ENCODE measurements around the gene ENO4. TPM values are rescaled to one million over a fixed set of nuclear protein-coding genes. Genes with fewer than 3 reads are reported as not detected.

The ENO4 gene
- total and polyA plus RNA-seq, 9 of the 15 experiments (the other 6 are each of a cell fraction or from before 2014, with no cell fraction given) = 0.07 TPM; not detected in 8

DNA sequence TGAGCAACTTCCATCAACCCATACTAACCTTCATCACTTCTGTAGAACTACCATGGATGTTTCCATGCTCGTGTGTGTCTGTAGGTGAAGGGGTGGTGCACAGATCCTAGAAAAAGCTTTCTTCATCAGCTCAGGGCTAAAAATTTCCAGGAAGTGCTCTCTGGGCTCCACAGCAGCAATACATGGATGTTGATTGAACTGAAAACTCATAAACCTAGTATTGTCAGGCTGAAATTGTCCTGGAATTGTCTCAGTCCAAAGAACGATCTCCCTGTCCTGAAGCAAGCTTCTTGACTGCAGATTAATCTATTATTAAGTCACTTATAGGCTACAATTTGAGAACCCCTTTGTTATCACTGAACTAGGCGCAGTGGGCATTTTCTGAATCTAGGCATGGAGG, 39.8 kb downstream of the ENO4 start (continued):
- no peak for TF ChIP-seq DACH1 (IDR thresholded peaks at IDR 0.05; ENCODE audit: partially characterized antibody)
- no peak for TF ChIP-seq ZNF740 (CRISPR knock-in tag; IDR thresholded peaks at IDR 0.05)
- TF ChIP-seq ZNF740 (tag; IDR thresholded peaks at IDR 0.05) = no peak
- no peak for TF ChIP-seq ZNF212 (CRISPR knock-in tag; IDR thresholded peaks at IDR 0.05)
- TF ChIP-seq ZNF384 (IDR thresholded peaks at IDR 0.05; ENCODE audit: low read depth, low read length) = no peak
- no peak for TF ChIP-seq YBX1 (IDR thresholded peaks at IDR 0.05)

DNA sequence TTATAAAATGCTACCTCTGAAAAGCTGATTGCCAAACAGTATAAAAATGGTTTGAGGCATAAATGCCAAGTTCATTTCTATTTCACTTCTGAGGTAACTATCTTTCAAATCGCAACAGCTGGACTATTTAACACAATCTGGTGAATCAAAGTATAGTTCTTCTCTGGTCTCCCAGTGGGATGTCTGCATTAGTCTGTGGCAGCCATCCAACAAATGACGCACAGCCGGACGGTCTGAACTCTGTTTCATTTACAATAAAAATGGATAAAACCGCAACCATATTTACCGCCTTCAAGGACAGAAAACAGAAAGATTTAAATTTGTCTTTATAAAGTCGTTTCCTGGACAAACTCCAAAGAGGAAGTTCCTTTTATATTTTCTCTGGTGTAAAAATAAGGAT, 41.9 kb downstream of the ENO4 start:
- Histone ChIP-seq H3K27me3 (ENCODE audit: control insufficient read depth in 2 of 2, insufficient read depth in 2 of 2, low read length in 2 of 2) (no peaks in the 10 kb centered on the region), H3K79me2 (ENCODE audit: control insufficient read depth, insufficient read depth, low read length) (no peaks in the 10 kb centered on the region), H2AFZ (ENCODE audit: low read depth, low read length) (no peak overlapping the region), H3K4me3 (no peak overlapping the region), H3K9me1 (ENCODE audit: control insufficient read depth, insufficient read depth, low read length) (no peaks in the 10 kb centered on the region), H3K4me2 (ENCODE audit: insufficient read depth, low read length) (no peak overlapping the region), H3K9me3 (replicated peaks; ENCODE audit: control insufficient read depth, insufficient read depth, low read depth, low read length) (no peaks in the 10 kb centered on the region), H3K27ac (ENCODE audit: extremely low read depth, low read depth, low read length) (no peak overlapping the region), H4K20me1 (replicated peaks; ENCODE audit: control insufficient read depth, insufficient read depth, low read length) (no peaks in the 10 kb centered on the region), H3K4me1 (replicated peaks in 1 of 2; ENCODE audit: control insufficient read depth in 2 of 2, insufficient read depth in 2 of 2, low read length in 2 of 2) (no peaks in the 10 kb centered on the region), H3K9ac (ENCODE audit: insufficient read depth in 1 of 2, low read depth in 2 of 2, low read length in 2 of 2) (no peak overlapping the region), H3K36me3 (ENCODE audit: control insufficient read depth, insufficient read depth, low read length) (peaks cover 25% of the 10 kb centered on the region; the same call in 2 of the 3 replicates)
- 91% methylated on average over 7 of the region's 7 CpGs for WGBS (ENCODE audit: insufficient coverage, low coverage, missing lambda C conversion rate)
- intact Hi-C loops (cut with micrococcal nuclease) = no loop called here
- CTCF ChIA-PET (ENCODE audit: low intra/inter-chr PET ratio) = no interaction called here
- BruUV-seq (replicated peaks) = no TSS peak
- TF ChIP-seq YY1 (IDR thresholded peaks at IDR 0.05; ENCODE audit: borderline replicate concordance in 1 of 3, control insufficient read depth in 1 of 3, extremely low read depth in 1 of 3, insufficient read depth in 3 of 3, insufficient read length in 1 of 3, insufficient replicate concordance in 2 of 3, low read depth in 1 of 3, low read length in 2 of 3) (no peak), FOXJ2 (tag; IDR thresholded peaks at IDR 0.05) (no peak), TAF15 (IDR thresholded peaks at IDR 0.05; ENCODE audit: low read depth, low read length) (no peak), HSF4 (CRISPR knock-in tag; IDR thresholded peaks at IDR 0.05; ENCODE audit: borderline replicate concordance) (no peak), IFI16 (CRISPR knock-in tag; IDR thresholded peaks at IDR 0.05) (no peak), ZBTB1 (CRISPR knock-in tag; IDR thresholded peaks at IDR 0.05; ENCODE audit: borderline replicate concordance, low read depth) (no peak), HDAC8 (tag; IDR thresholded peaks at IDR 0.05) (no peak), POLR3A (IDR thresholded peaks at IDR 0.05; ENCODE audit: borderline replicate concordance, extremely low read depth, insufficient read depth, insufficient read length) (no peak), PHTF2 (CRISPR knock-in tag; IDR thresholded peaks at IDR 0.05) (no peak), PHF21A (IDR thresholded peaks at IDR 0.05; ENCODE audit: borderline replicate concordance, low read depth) (no peak), EZH2 (IDR thresholded peaks at IDR 0.05; ENCODE audit: borderline replicate concordance, low read depth, low read length) (no peak), MCM7 (IDR thresholded peaks at IDR 0.05) (no peak), EWSR1 (IDR thresholded peaks at IDR 0.05; ENCODE audit: borderline replicate concordance, low read depth, partially characterized antibody) (no peak), KLF10 (CRISPR knock-in tag; IDR thresholded peaks at IDR 0.05) (no peak)
- DNase-seq (ENCODE audit: extremely low read depth in 1 of 4, low spot score in 3 of 4) (no peak), ATAC-seq (no peak), FAIRE-seq (no peak)
- in situ Hi-C loops (cut with MboI) = no loop called here
- POLR2A ChIA-PET = no interaction called here
